MM.1S (cell line): ENCODE measurements around the gene EXOC2.

Experiments used
- CTCF ChIP-seq: fragments of 300-600 bp; sonication (generic); IDR thresholded peaks from 2 replicates; pipeline ENCODE4 v1.5.1; 2016; ENCODE audit warnings: antibody characterized with exemption, low read length, mixed read lengths
- EZH2 ChIP-seq: fragments of 300-600 bp; sonication (generic); optimal IDR thresholded peaks from 2 replicates; pipeline ENCODE3; 2017; ENCODE audit warnings: low read depth, mild to moderate bottlenecking, antibody characterized with exemption, low read length, mixed read lengths
- EZH2phosphoT487 ChIP-seq: fragments of 300-600 bp; sonication (generic); IDR thresholded peaks from 2 replicates; pipeline ENCODE4 v1.6.1; 2018; ENCODE audit warnings: antibody characterized with exemption, low read length

GRCh38 chr6:562052-562676 lies 130.8 kb downstream of the EXOC2 start:
- TF ChIP-seq CTCF, result no peak
- TF ChIP-seq EZH2phosphoT487, result no peak
- TF ChIP-seq EZH2, result no peak
